ENCODE data around the gene RACGAP1. TPM values are rescaled to one million over a fixed set of nuclear protein-coding genes. Genes with fewer than 3 reads are reported as not detected.

The RACGAP1 gene
- total RNA-seq, 2 donors from 2014 or later, result 49.6 to 96.6 TPM

- Mint-ChIP-seq H3K27me3 (ENCODE audit: insufficient read depth) (peaks cover 90% of the 10 kb centered on the region), H3K27ac (no peak overlapping the region), H3K4me3 (no peak overlapping the region), H3K4me1 (peaks cover 17% of the 10 kb centered on the region), H3K9me3 (no peaks in the 10 kb centered on the region), H3K36me3 (ENCODE audit: low read depth) (no peaks in the 10 kb centered on the region)
- WGBS, 2 experiments (ENCODE audit: insufficient coverage in 1 of 2, insufficient read length in 1 of 2), result 93 to 100% methylated on average over 1 to 3 of the region's 3 CpGs
- Histone ChIP-seq H3K36me3 (ENCODE audit: control insufficient read depth, insufficient read depth, low read length) (no peaks in the 10 kb centered on the region), H3K9ac (ENCODE audit: extremely low read depth, low read length, poor library complexity, severe bottlenecking) (no peak overlapping the region), H3K9me3 (ENCODE audit: control insufficient read depth, low read length) (no peaks in the 10 kb centered on the region), H3K27me3 (ENCODE audit: control insufficient read depth, insufficient read depth, low read length, poor library complexity, severe bottlenecking) (peaks cover 64% of the 10 kb centered on the region), H3K4me3 (ENCODE audit: low read length) (no peak overlapping the region), H3K27ac (ENCODE audit: low read depth, low read length) (no peak overlapping the region), H3K4me1 (ENCODE audit: control insufficient read depth, insufficient read depth, low read length) (peaks cover under 1% of the 10 kb centered on the region)
- no peak for TF ChIP-seq CTCF (conservative IDR thresholded peaks at IDR 0.05)
- DNase-seq, result no peak
Observed at GRCh38 chr12:49944718-49945117, 80.6 kb downstream of the RACGAP1 start.

DNA sequence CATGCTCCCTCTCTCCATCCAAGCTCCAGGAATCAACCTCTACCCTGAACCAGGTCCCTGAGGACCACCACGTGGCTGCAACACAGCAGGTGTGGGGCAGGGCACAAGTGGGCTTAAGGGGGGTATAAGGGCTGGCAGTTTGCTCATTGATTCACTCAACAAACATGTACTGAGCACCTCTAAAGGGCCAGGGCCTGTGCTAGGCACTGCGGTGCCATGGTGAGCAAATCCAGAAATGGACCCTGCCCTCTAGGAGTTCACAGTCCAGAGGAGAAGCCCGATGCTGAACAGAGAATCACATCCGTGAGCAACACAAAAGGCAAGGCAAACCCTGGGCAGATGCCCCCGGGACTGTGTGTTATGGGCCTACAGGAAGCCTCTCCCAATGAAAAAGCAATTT lies 81.2 kb downstream of the RACGAP1 start:
- Histone ChIP-seq H3K27me3 (ENCODE audit: control insufficient read depth, insufficient read depth, low read length, poor library complexity, severe bottlenecking) (peaks cover 57% of the 10 kb centered on the region), H3K36me3 (ENCODE audit: control insufficient read depth, insufficient read depth, low read length) (no peaks in the 10 kb centered on the region), H3K4me3 (ENCODE audit: low read length) (no peak overlapping the region), H3K27ac (ENCODE audit: low read depth, low read length) (no peak overlapping the region), H3K9ac (ENCODE audit: extremely low read depth, low read length, poor library complexity, severe bottlenecking) (no peak overlapping the region), H3K4me1 (ENCODE audit: control insufficient read depth, insufficient read depth, low read length) (peaks cover 6% of the 10 kb centered on the region), H3K9me3 (ENCODE audit: control insufficient read depth, low read length) (no peaks in the 10 kb centered on the region)
- Mint-ChIP-seq H3K9me3 (no peaks in the 10 kb centered on the region), H3K27ac (no peak overlapping the region), H3K4me1 (peaks cover 17% of the 10 kb centered on the region), H3K27me3 (ENCODE audit: insufficient read depth) (peaks cover 86% of the 10 kb centered on the region), H3K36me3 (ENCODE audit: low read depth) (no peaks in the 10 kb centered on the region), H3K4me3 (no peak overlapping the region)
- peak; percentile 37 for DNase-seq
- no peak for TF ChIP-seq CTCF (conservative IDR thresholded peaks at IDR 0.05)
- 90 to 96% methylated on average over 3 to 5 of the region's 5 CpGs for WGBS, 2 experiments (ENCODE audit: insufficient coverage in 1 of 2, insufficient read length in 1 of 2)

GRCh38 chr12:49943625-49943960 lies 81.7 kb downstream of the RACGAP1 start:
- Mint-ChIP-seq H3K4me1 (peaks cover 17% of the 10 kb centered on the region), H3K9me3 (no peaks in the 10 kb centered on the region), H3K27ac (no peak overlapping the region), H3K36me3 (ENCODE audit: low read depth) (no peaks in the 10 kb centered on the region), H3K4me3 (no peak overlapping the region), H3K27me3 (ENCODE audit: insufficient read depth) (peaks cover 81% of the 10 kb centered on the region)
- Histone ChIP-seq H3K9ac (ENCODE audit: extremely low read depth, low read length, poor library complexity, severe bottlenecking) (no peak overlapping the region), H3K4me1 (ENCODE audit: control insufficient read depth, insufficient read depth, low read length) (peaks cover 6% of the 10 kb centered on the region), H3K27ac (ENCODE audit: low read depth, low read length) (no peak overlapping the region), H3K36me3 (ENCODE audit: control insufficient read depth, insufficient read depth, low read length) (no peaks in the 10 kb centered on the region), H3K27me3 (ENCODE audit: control insufficient read depth, insufficient read depth, low read length, poor library complexity, severe bottlenecking) (peaks cover 53% of the 10 kb centered on the region), H3K4me3 (ENCODE audit: low read length) (no peak overlapping the region), H3K9me3 (ENCODE audit: control insufficient read depth, low read length) (no peaks in the 10 kb centered on the region)
- peak; percentile 47 for DNase-seq
- TF ChIP-seq CTCF (conservative IDR thresholded peaks at IDR 0.05), result no peak
- 88% methylated on average over 1 of the region's 1 CpG; no CpG with 5 or more reads in 1 of the 2 experiments for WGBS, 2 experiments (ENCODE audit: insufficient coverage in 1 of 2, insufficient read length in 1 of 2)

Measured in endodermal cell (in vitro differentiated cells).